ENCODE results near the gene AIG1.
"Not testable (repeated sequence)": the region's sequence is repeated elsewhere in the genome, so short reads cannot be mapped to it uniquely, and the experiment has no call there.

AIG1 gene

GRCh38 chr6:143039548-143039947 is 21.1 kb upstream of the AIG1 start:
- DNase-seq (ENCODE audit: low spot score) = peak; percentile 36
- no peak for TF ChIP-seq CTCF (IDR thresholded peaks at IDR 0.05; ENCODE audit: borderline replicate concordance, control extremely low read depth, extremely low read depth, insufficient read depth, missing control alignments)
- in situ Hi-C loops (cut with MboI; ENCODE audit: low sequenced_read_pairs, unreplicated experiment) = loop anchor here (25.0 kb wide), 1 partner anchor 352 kb away; no protein-coding TSS in a partner anchor

GRCh38 chr6:143040018-143040417 is 20.7 kb upstream of the AIG1 start:
- no peak for DNase-seq (ENCODE audit: low spot score)
- in situ Hi-C loops (cut with MboI; ENCODE audit: low sequenced_read_pairs, unreplicated experiment) = loop anchor here (25.0 kb wide), 1 partner anchor 353 kb away; no protein-coding TSS in a partner anchor
- TF ChIP-seq CTCF (IDR thresholded peaks at IDR 0.05; ENCODE audit: borderline replicate concordance, control extremely low read depth, extremely low read depth, insufficient read depth, missing control alignments) = no peak

GRCh38 chr6:143044345-143044744 is 16.3 kb upstream of the AIG1 start:
- not testable (repeated sequence) for DNase-seq (ENCODE audit: low spot score)
- in situ Hi-C loops (cut with MboI; ENCODE audit: low sequenced_read_pairs, unreplicated experiment) = loop anchor here (25.0 kb wide), 1 partner anchor 357 kb away; no protein-coding TSS in a partner anchor

- TF ChIP-seq CTCF (IDR thresholded peaks at IDR 0.05; ENCODE audit: borderline replicate concordance, control extremely low read depth, extremely low read depth, insufficient read depth, missing control alignments) = no peak
- in situ Hi-C loops (cut with MboI; ENCODE audit: low sequenced_read_pairs, unreplicated experiment) = loop anchor here (25.0 kb wide), 1 partner anchor 362 kb away; no protein-coding TSS in a partner anchor
- no peak for DNase-seq (ENCODE audit: low spot score)
These were observed 11.1 kb upstream of the AIG1 start for GRCh38 chr6:143049611-143050010.

GRCh38 chr6:143050509-143050908 is 10.2 kb upstream of the AIG1 start:
- in situ Hi-C loops (cut with MboI; ENCODE audit: low sequenced_read_pairs, unreplicated experiment) = no loop called here
- no peak for TF ChIP-seq CTCF (IDR thresholded peaks at IDR 0.05; ENCODE audit: borderline replicate concordance, control extremely low read depth, extremely low read depth, insufficient read depth, missing control alignments)
- DNase-seq (ENCODE audit: low spot score) = no peak

GRCh38 chr6:143052282-143052681 is 8.4 kb upstream of the AIG1 start:
- no peak for TF ChIP-seq CTCF (IDR thresholded peaks at IDR 0.05; ENCODE audit: borderline replicate concordance, control extremely low read depth, extremely low read depth, insufficient read depth, missing control alignments)
- no peak for DNase-seq (ENCODE audit: low spot score)
- in situ Hi-C loops (cut with MboI; ENCODE audit: low sequenced_read_pairs, unreplicated experiment) = no loop called here

GRCh38 chr6:143053856-143054255 is 6.8 kb upstream of the AIG1 start:
- no peak for TF ChIP-seq CTCF (IDR thresholded peaks at IDR 0.05; ENCODE audit: borderline replicate concordance, control extremely low read depth, extremely low read depth, insufficient read depth, missing control alignments)
- in situ Hi-C loops (cut with MboI; ENCODE audit: low sequenced_read_pairs, unreplicated experiment) = no loop called here
- DNase-seq (ENCODE audit: low spot score) = no peak
